NCI-H510A (cell line): ENCODE measurements around the gene POLE3.
A peak's percentile ranks its signal among the peaks of the same experiment; 100 is the strongest.
"Not testable (repeated sequence)": the region's sequence is repeated elsewhere in the genome, so short reads cannot be mapped to it uniquely, and the experiment has no call there.

ENCODE experiments used
- DNase-seq: peaks from one replicate; lab custom pipeline; 2025; lab: John Stamatoyannopoulos, UW

The POLE3 gene

GRCh38 chr9:113410207-113410864 is at the start of gene POLE3, which contains the start of gene C9orf43:
Gene POLE3, minus strand, starts transcription at chr9:113410675. Its CDS starts 382 bp downstream, at chr9:113410293.
Gene C9orf43, plus strand, starts transcription at chr9:113410747. Its CDS starts 2,747 bp downstream, at chr9:113413494.
- DNase-seq: peak; percentile 96

GRCh38 chr9:113456235-113456634 is 45.8 kb upstream of the POLE3 start:
- DNase-seq: no peak

GRCh38 chr9:113454914-113455761 is 44.7 kb upstream of the POLE3 start:
- DNase-seq: no peak

- DNase-seq: no peak
Observed at GRCh38 chr9:113452113-113452605, 41.7 kb upstream of the POLE3 start.

- no peak for DNase-seq
Observed at GRCh38 chr9:113449376-113449775, 38.9 kb upstream of the POLE3 start.

GRCh38 chr9:113446323-113446740 is 35.9 kb upstream of the POLE3 start:
- no peak for DNase-seq

GRCh38 chr9:113444736-113445135 is 34.3 kb upstream of the POLE3 start:
- DNase-seq: no peak

- not testable (repeated sequence) for DNase-seq
Observed at GRCh38 chr9:113437716-113438115, 27.2 kb upstream of the POLE3 start.

GRCh38 chr9:113436728-113437515 is 26.4 kb upstream of the POLE3 start:
- DNase-seq: no peak

GRCh38 chr9:113431191-113431590 is 20.7 kb upstream of the POLE3 start:
- DNase-seq: no peak

GRCh38 chr9:113428062-113428615 is 17.7 kb upstream of the POLE3 start:
- DNase-seq: no peak

- DNase-seq: no peak
Observed at GRCh38 chr9:113427629-113428028, 17.2 kb upstream of the POLE3 start.

GRCh38 chr9:113426701-113427100 is 16.2 kb upstream of the POLE3 start:
- DNase-seq: no peak

GRCh38 chr9:113425072-113425471 is 14.6 kb upstream of the POLE3 start:
- no peak for DNase-seq

GRCh38 chr9:113421726-113422125 is 11.3 kb upstream of the POLE3 start:
- DNase-seq: no peak

- no peak for DNase-seq
Observed at GRCh38 chr9:113417370-113417769, 6.9 kb upstream of the POLE3 start.

GRCh38 chr9:113416149-113416721 is 5.8 kb upstream of the POLE3 start:
- no peak for DNase-seq

GRCh38 chr9:113409883-113410206 is 630 bp downstream of the POLE3 start:
- no peak for DNase-seq

GRCh38 chr9:113409481-113409880 is 994 bp downstream of the POLE3 start:
- no peak for DNase-seq

- DNase-seq: peak; percentile 6
Observed at GRCh38 chr9:113406873-113407511, 3.5 kb downstream of the POLE3 start.

GRCh38 chr9:113406353-113406752 is 4.1 kb downstream of the POLE3 start:
- not testable (repeated sequence) for DNase-seq
